Glomerular visceral epithelial cell (primary cell): ENCODE data around the gene DNMBP.
"Not testable (repeated sequence)": the region's sequence is repeated elsewhere in the genome, so short reads cannot be mapped to it uniquely, and the experiment has no call there.

Source experiments
- DNase-seq: peaks from one replicate; pipeline ENCODE4 v3.0.0-alpha.2; 2016; ENCODE audit errors: extremely low spot score

The DNMBP gene

GRCh38 chr10:100020142-100020885 is 10.6 kb upstream of the DNMBP start:
- DNase-seq = peak; percentile 47

GRCh38 chr10:100019787-100020141 is 10.0 kb upstream of the DNMBP start:
- no peak for DNase-seq

- no peak for DNase-seq
Measured at GRCh38 chr10:100014071-100014762, 4.5 kb upstream of the DNMBP start.

- no peak for DNase-seq
Measured at GRCh38 chr10:100013621-100014020, 3.9 kb upstream of the DNMBP start.

GRCh38 chr10:100011906-100012305 is 2.2 kb upstream of the DNMBP start:
- DNase-seq = not testable (repeated sequence)

- DNase-seq = no peak
Measured at GRCh38 chr10:100009283-100009792, 409 bp downstream of the DNMBP start.

GRCh38 chr10:100008708-100009282 is 952 bp downstream of the DNMBP start:
- no peak for DNase-seq

- no peak for DNase-seq
Measured at GRCh38 chr10:100008142-100008522, 1.6 kb downstream of the DNMBP start.

- no peak for DNase-seq
Measured at GRCh38 chr10:100007231-100008141, 2.3 kb downstream of the DNMBP start.

GRCh38 chr10:100006243-100006886 is 3.4 kb downstream of the DNMBP start:
- peak; percentile 86 for DNase-seq

- no peak for DNase-seq
Measured at GRCh38 chr10:100004805-100005510, 4.8 kb downstream of the DNMBP start.

GRCh38 chr10:100000109-100000644 is 9.6 kb downstream of the DNMBP start:
- no peak for DNase-seq

- no peak for DNase-seq
Measured at GRCh38 chr10:99999319-100000108, 10.2 kb downstream of the DNMBP start.

- DNase-seq = no peak
Measured at GRCh38 chr10:99998889-99999288, 10.9 kb downstream of the DNMBP start.

GRCh38 chr10:99996671-99997648 is 12.8 kb downstream of the DNMBP start:
- no peak for DNase-seq

GRCh38 chr10:99995713-99996112 is 14.0 kb downstream of the DNMBP start:
- DNase-seq = no peak

- no peak for DNase-seq
Measured at GRCh38 chr10:99995269-99995668, 14.5 kb downstream of the DNMBP start.

- no peak for DNase-seq
Measured at GRCh38 chr10:99994801-99995200, 14.9 kb downstream of the DNMBP start.
